ENCODE data around the gene CHRNG.
"Not testable (repeated sequence)": the region's sequence is repeated elsewhere in the genome, so short reads cannot be mapped to it uniquely, and the experiment has no call there.

Gene CHRNG

GRCh38 chr2:232570481-232570880, 31.0 kb downstream of the CHRNG start:
- not testable (repeated sequence) for DNase-seq (ENCODE audit: low read depth, low spot score); H3K27ac ChIP-seq

- DNase-seq (ENCODE audit: low read depth, low spot score) = no peak
- H3K27ac ChIP-seq = no peak overlapping the region
Measured at GRCh38 chr2:232571026-232571474, 31.6 kb downstream of the CHRNG start.

- no peak for DNase-seq (ENCODE audit: low read depth, low spot score)
- H3K27ac ChIP-seq = no peak overlapping the region
Measured at GRCh38 chr2:232573042-232573441, 33.5 kb downstream of the CHRNG start.

- peak overlapping the region; percentile 9 for H3K27ac ChIP-seq
- no peak for DNase-seq (ENCODE audit: low read depth, low spot score)
Measured at GRCh38 chr2:232573771-232574435, 34.4 kb downstream of the CHRNG start.

- DNase-seq (ENCODE audit: low read depth, low spot score) = no peak
- H3K27ac ChIP-seq = peak overlapping the region; percentile 9
Measured at GRCh38 chr2:232574674-232575403, 35.3 kb downstream of the CHRNG start.

- H3K27ac ChIP-seq = no peak overlapping the region
- no peak for DNase-seq (ENCODE audit: low read depth, low spot score)
Measured at GRCh38 chr2:232575404-232575746, 35.9 kb downstream of the CHRNG start.

GRCh38 chr2:232576995-232577394, 37.5 kb downstream of the CHRNG start:
- no peak for DNase-seq (ENCODE audit: low read depth, low spot score)
- no peak overlapping the region for H3K27ac ChIP-seq

GRCh38 chr2:232577841-232578240, 38.3 kb downstream of the CHRNG start:
- DNase-seq (ENCODE audit: low read depth, low spot score) = no peak
- no peak overlapping the region for H3K27ac ChIP-seq

- H3K27ac ChIP-seq = no peak overlapping the region
- DNase-seq (ENCODE audit: low read depth, low spot score) = no peak
Measured at GRCh38 chr2:232578626-232579025, 39.1 kb downstream of the CHRNG start.

GRCh38 chr2:232580648-232580981, 41.1 kb downstream of the CHRNG start:
- H3K27ac ChIP-seq = no peak overlapping the region
- no peak for DNase-seq (ENCODE audit: low read depth, low spot score)

GRCh38 chr2:232581725-232582124, 42.2 kb downstream of the CHRNG start:
- DNase-seq (ENCODE audit: low read depth, low spot score) = no peak
- no peak overlapping the region for H3K27ac ChIP-seq

- DNase-seq (ENCODE audit: low read depth, low spot score) = no peak
Measured at GRCh38 chr2:232584238-232584637, 44.7 kb downstream of the CHRNG start.

GRCh38 chr2:232586943-232587505, 47.5 kb downstream of the CHRNG start:
- H3K27ac ChIP-seq = no peak overlapping the region
- no peak for DNase-seq (ENCODE audit: low read depth, low spot score)

More at GRCh38 chr2:232584238-232584637, 44.7 kb downstream of the CHRNG start:
- no peak overlapping the region for H3K27ac ChIP-seq

GRCh38 chr2:232587512-232587911, 48.0 kb downstream of the CHRNG start:
- no peak for DNase-seq (ENCODE audit: low read depth, low spot score)
- H3K27ac ChIP-seq = no peak overlapping the region

- no peak overlapping the region for H3K27ac ChIP-seq
- no peak for DNase-seq (ENCODE audit: low read depth, low spot score)
Measured at GRCh38 chr2:232588031-232588430, 48.5 kb downstream of the CHRNG start.

- peak overlapping the region; percentile 47 for H3K27ac ChIP-seq
- peak; percentile 34 for DNase-seq (ENCODE audit: low read depth, low spot score)
Measured at GRCh38 chr2:232588680-232589585, 49.4 kb downstream of the CHRNG start.

GRCh38 chr2:232592772-232593395, 53.4 kb downstream of the CHRNG start:
- peak overlapping the region; percentile 74 for H3K27ac ChIP-seq

GRCh38 chr2:232593982-232594381, 54.5 kb downstream of the CHRNG start:
- DNase-seq (ENCODE audit: low read depth, low spot score) = no peak

More at GRCh38 chr2:232592772-232593395, 53.4 kb downstream of the CHRNG start:
- peak; percentile 91 for DNase-seq (ENCODE audit: low read depth, low spot score)

More at GRCh38 chr2:232593982-232594381, 54.5 kb downstream of the CHRNG start:
- H3K27ac ChIP-seq = no peak overlapping the region
